Erythroblast (primary cell): ENCODE data around the gene CTBS.

Experiments
- GATA1 ChIP-seq: IDR thresholded peaks from 2 replicates; pipeline ENCODE4 v1.6.1; 2011; ENCODE audit warnings: low read depth, mild to moderate bottlenecking, control low read depth, low read length, moderate library complexity
- POLR2A ChIP-seq: IDR thresholded peaks from 2 replicates; pipeline ENCODE4 v1.6.1; 2011; ENCODE audit warnings: mild to moderate bottlenecking, low read length

GRCh38 chr1:84597011-84597410 lies 22.8 kb upstream of the CTBS start:
- TF ChIP-seq POLR2A (no peak), GATA1 (no peak)
